Sigmoid colon (tissue), 7 donors: ENCODE measurements around the gene RELN. TPM values are rescaled to one million over a fixed set of nuclear protein-coding genes. Genes with fewer than 3 reads are reported as not detected.

Experiments
- DNase-seq: peaks from one replicate; pipeline ENCODE4 v3.0.0-alpha.2; 2019
- H3K27ac ChIP-seq, 4 donors: fragments of 200-600 bp; sonication (generic); one replicate each; pipeline ENCODE4 v1.5.1; 2016 to 2019; ENCODE audit warnings: mild to moderate bottlenecking in 1 of 4
- H3K27me3 ChIP-seq, 3 donors: fragments of 200-600 bp; sonication (generic); one replicate each; pipeline ENCODE4 v1.5.1; 2019; ENCODE audit warnings: mild to moderate bottlenecking in 1 of 3
- H3K36me3 ChIP-seq, 4 donors: fragments of 200-600 bp; sonication (generic); one replicate each; pipeline ENCODE4 v1.5.1; 2016 to 2019
- H3K4me1 ChIP-seq, 4 donors: fragments of 200-600 bp; sonication (generic); one replicate each; pipeline ENCODE4 v1.5.1; 2017 to 2019
- H3K4me3 ChIP-seq, 4 donors: fragments of 200-600 bp; sonication (generic); one replicate each; pipeline ENCODE4 v1.5.1; 2017 to 2019; ENCODE audit warnings: mild to moderate bottlenecking in 2 of 4, moderate library complexity in 1 of 4
- H3K9me3 ChIP-seq, 4 donors: fragments of 200-600 bp in 3 of 4; sonication (generic) in 3 of 4; one replicate each; pipeline versions ENCODE4 v1.5.1 to v1.6.1; 2013 to 2019
- EP300 ChIP-seq, 4 donors: sonication (generic); formaldehyde crosslinking; IDR thresholded peaks; one replicate each; pipeline ENCODE4 v1.6.1; 2017; ENCODE audit warnings: antibody characterized with exemption in 4 of 4
- POLR2A ChIP-seq, 2 donors: fragments of 450-650 bp; IDR thresholded peaks; one replicate each; pipeline ENCODE4 v1.6.1; 2016; ENCODE audit warnings: antibody characterized with exemption in 2 of 2, mild to moderate bottlenecking in 2 of 2, moderate library complexity in 2 of 2
- POLR2AphosphoS5 ChIP-seq, 4 donors: sonication (generic); formaldehyde crosslinking; IDR thresholded peaks; one replicate each; pipeline ENCODE4 v1.6.1; 2017; ENCODE audit warnings: antibody characterized with exemption in 4 of 4
- WGBS, 2 donors: extraction: QIAGEN DNeasy Blood & Tissue Kit; methylation state at CpG; one replicate each; pipeline ENCODE4 v1.1.7; 2013; 5-methylcytosine and 5-hydroxymethylcytosine counted together
- intact Hi-C: fragments of 100-400 bp; cut with DNase I; formaldehyde crosslinking; loops from one replicate; pipeline ENCODE4 v1.15.1; 2023
- polyA plus RNA-seq, 3 donors: library from polyadenylated mRNA; stranded (reverse); fragments of 200-250 nt; gene quantifications; one replicate each; pipeline ENCODE4 v1.2.3, GENCODE V29; 2013
- total RNA-seq, 4 donors: library from RNA; depleted of rRNA; stranded (reverse); fragments of >200 nt; gene quantifications; one replicate each; pipeline ENCODE4 v1.1.0, GENCODE V29; 2016
- TF ChIP-seq, protein P1 (sequence below), 4 experiments: fragments of 450-650 bp in 3 of 4; fragments of 200-600 bp in 1 of 4; IDR thresholded peaks; one replicate each; pipeline ENCODE4 v1.5.1; 2016 to 2019; ENCODE audit warnings: antibody characterized with exemption in 4 of 4, mild to moderate bottlenecking in 3 of 4, moderate library complexity in 2 of 4
- donor health status: healthy with polysubstance abuse.
- donor health status: Bipolar disorder and iron deficiency.
- donor health status: healthy.

Gene RELN
- total and polyA plus RNA-seq, 7 donors: under 0.01 to 9.2 (median 4.3) TPM; not detected in 1

DNA sequence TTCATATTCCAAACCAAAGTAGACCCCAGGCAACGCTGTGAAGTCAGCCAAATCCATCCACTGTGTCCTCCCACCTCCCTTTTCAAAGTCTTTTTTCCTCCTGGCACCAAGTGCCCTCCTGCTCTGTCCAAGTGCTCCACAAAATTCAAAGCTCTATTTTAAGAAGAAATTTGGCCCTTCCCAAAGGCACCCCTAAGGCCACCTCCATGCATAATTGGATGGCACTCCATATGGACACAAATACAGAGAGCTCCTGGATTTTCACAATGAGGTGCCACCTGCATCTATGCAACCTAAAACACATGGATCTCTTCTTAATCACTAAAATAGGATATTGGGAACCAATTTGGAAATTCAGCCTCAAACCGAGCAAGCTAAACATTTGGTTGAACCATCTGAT is 121.6 kb downstream of the RELN start:
- H3K4me1 ChIP-seq: no peaks in the 10 kb centered on the region
- no peaks in the 10 kb centered on the region for H3K9me3 ChIP-seq
- no peak for DNase-seq
- H3K4me3 ChIP-seq: no peak overlapping the region
- WGBS, 2 donors: 75 to 76% methylated on average over 2 of the region's 2 CpGs
- no peaks in the 10 kb centered on the region for H3K27me3 ChIP-seq
- no peaks in the 10 kb centered on the region for H3K36me3 ChIP-seq
- TF ChIP-seq, protein P1, sequence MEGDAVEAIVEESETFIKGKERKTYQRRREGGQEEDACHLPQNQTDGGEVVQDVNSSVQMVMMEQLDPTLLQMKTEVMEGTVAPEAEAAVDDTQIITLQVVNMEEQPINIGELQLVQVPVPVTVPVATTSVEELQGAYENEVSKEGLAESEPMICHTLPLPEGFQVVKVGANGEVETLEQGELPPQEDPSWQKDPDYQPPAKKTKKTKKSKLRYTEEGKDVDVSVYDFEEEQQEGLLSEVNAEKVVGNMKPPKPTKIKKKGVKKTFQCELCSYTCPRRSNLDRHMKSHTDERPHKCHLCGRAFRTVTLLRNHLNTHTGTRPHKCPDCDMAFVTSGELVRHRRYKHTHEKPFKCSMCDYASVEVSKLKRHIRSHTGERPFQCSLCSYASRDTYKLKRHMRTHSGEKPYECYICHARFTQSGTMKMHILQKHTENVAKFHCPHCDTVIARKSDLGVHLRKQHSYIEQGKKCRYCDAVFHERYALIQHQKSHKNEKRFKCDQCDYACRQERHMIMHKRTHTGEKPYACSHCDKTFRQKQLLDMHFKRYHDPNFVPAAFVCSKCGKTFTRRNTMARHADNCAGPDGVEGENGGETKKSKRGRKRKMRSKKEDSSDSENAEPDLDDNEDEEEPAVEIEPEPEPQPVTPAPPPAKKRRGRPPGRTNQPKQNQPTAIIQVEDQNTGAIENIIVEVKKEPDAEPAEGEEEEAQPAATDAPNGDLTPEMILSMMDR (IDR thresholded peaks at IDR 0.05): no peak
- TF ChIP-seq EP300 (IDR thresholded peaks at IDR 0.05) (no peak), POLR2AphosphoS5 (IDR thresholded peaks at IDR 0.05) (no peak), POLR2A (IDR thresholded peaks at IDR 0.05) (no peak)
- intact Hi-C loops: no loop called here
- H3K27ac ChIP-seq: no peak overlapping the region

GRCh38 chr7:103866919-103867318 is 122.5 kb downstream of the RELN start:
- no peak for DNase-seq
- TF ChIP-seq EP300 (IDR thresholded peaks at IDR 0.05): no peak
- intact Hi-C loops: no loop called here
- Histone ChIP-seq H3K4me3 (no peak overlapping the region), H3K9me3 (no peaks in the 10 kb centered on the region), H3K27ac (no peak overlapping the region), H3K4me1 (no peaks in the 10 kb centered on the region), H3K36me3 (no peaks in the 10 kb centered on the region), H3K27me3 (no peaks in the 10 kb centered on the region)
- WGBS, 2 donors: 17 to 60% methylated on average over 4 of the region's 4 CpGs

GRCh38 chr7:103865442-103865841 is 124.0 kb downstream of the RELN start:
- Histone ChIP-seq H3K27me3 (no peaks in the 10 kb centered on the region), H3K27ac (no peak overlapping the region), H3K4me3 (no peak overlapping the region), H3K4me1 (no peaks in the 10 kb centered on the region), H3K36me3 (no peaks in the 10 kb centered on the region), H3K9me3 (no peaks in the 10 kb centered on the region)
- no peak for DNase-seq
- TF ChIP-seq POLR2A (IDR thresholded peaks at IDR 0.05) (no peak), EP300 (IDR thresholded peaks at IDR 0.05) (no peak), POLR2AphosphoS5 (IDR thresholded peaks at IDR 0.05) (no peak)
- TF ChIP-seq, protein P1 (IDR thresholded peaks at IDR 0.05): no peak
- WGBS, 2 donors: 86 to 89% methylated on average over 5 of the region's 5 CpGs
- intact Hi-C loops: no loop called here

GRCh38 chr7:103862302-103863035 is 127.0 kb downstream of the RELN start:
- no peak overlapping the region for H3K27ac ChIP-seq
- WGBS, 2 donors: 79 to 80% methylated on average over 4 of the region's 4 CpGs
- no peaks in the 10 kb centered on the region for H3K27me3 ChIP-seq
- H3K4me1 ChIP-seq: no peaks in the 10 kb centered on the region
- no peaks in the 10 kb centered on the region for H3K36me3 ChIP-seq
- intact Hi-C loops: no loop called here
- TF ChIP-seq EP300 (IDR thresholded peaks at IDR 0.05) (no peak), POLR2A (IDR thresholded peaks at IDR 0.05) (no peak), POLR2AphosphoS5 (IDR thresholded peaks at IDR 0.05) (no peak)
- TF ChIP-seq, protein P1 (IDR thresholded peaks at IDR 0.05): no peak
- no peak for DNase-seq
- H3K4me3 ChIP-seq: no peak overlapping the region
- H3K9me3 ChIP-seq: no peaks in the 10 kb centered on the region

- H3K36me3 ChIP-seq: no peaks in the 10 kb centered on the region
- TF ChIP-seq EP300 (IDR thresholded peaks at IDR 0.05): no peak
- no peak for TF ChIP-seq POLR2A (IDR thresholded peaks at IDR 0.05)
- no peak for TF ChIP-seq POLR2AphosphoS5 (IDR thresholded peaks at IDR 0.05)
- TF ChIP-seq, protein P1 (IDR thresholded peaks at IDR 0.05): no peak
- H3K4me1 ChIP-seq: no peaks in the 10 kb centered on the region
- no peaks in the 10 kb centered on the region for H3K27me3 ChIP-seq
- no peaks in the 10 kb centered on the region for H3K9me3 ChIP-seq
- 64 to 81% methylated on average over 3 of the region's 3 CpGs for WGBS, 2 donors
- H3K27ac ChIP-seq: no peak overlapping the region
- H3K4me3 ChIP-seq: no peak overlapping the region
- intact Hi-C loops: no loop called here
- DNase-seq: no peak
Measured at GRCh38 chr7:103859709-103860108, 129.7 kb downstream of the RELN start.
